ENCODE measurements around the gene HYAL3.
"Not testable (repeated sequence)": the region's sequence is repeated elsewhere in the genome, so short reads cannot be mapped to it uniquely, and the experiment has no call there.

HYAL3 gene

GRCh38 chr3:50258029-50258680 lies 41.0 kb downstream of the HYAL3 start:
- no peak for DNase-seq (ENCODE audit: low read depth)

- no peak for DNase-seq (ENCODE audit: low read depth)
Observed at GRCh38 chr3:50256978-50257890, 42.0 kb downstream of the HYAL3 start.

- no peak for DNase-seq (ENCODE audit: low read depth)
Observed at GRCh38 chr3:50255251-50255615, 44.0 kb downstream of the HYAL3 start.

- no peak for DNase-seq (ENCODE audit: low read depth)
Observed at GRCh38 chr3:50254577-50255250, 44.5 kb downstream of the HYAL3 start.

- no peak for DNase-seq (ENCODE audit: low read depth)
Observed at GRCh38 chr3:50251220-50251619, 48.0 kb downstream of the HYAL3 start.

GRCh38 chr3:50250514-50250913 lies 48.7 kb downstream of the HYAL3 start:
- no peak for DNase-seq (ENCODE audit: low read depth)

- DNase-seq (ENCODE audit: low read depth), result no peak
Observed at GRCh38 chr3:50249457-50249856, 49.7 kb downstream of the HYAL3 start.

- DNase-seq (ENCODE audit: low read depth), result no peak
Observed at GRCh38 chr3:50248387-50248786, 50.8 kb downstream of the HYAL3 start.

- peak; percentile 67 for DNase-seq (ENCODE audit: low read depth)
Observed at GRCh38 chr3:50246517-50246954, 52.7 kb downstream of the HYAL3 start.

GRCh38 chr3:50245831-50246516 lies 53.2 kb downstream of the HYAL3 start:
- peak; percentile 96 for DNase-seq (ENCODE audit: low read depth)

- no peak for DNase-seq (ENCODE audit: low read depth)
Observed at GRCh38 chr3:50245251-50245745, 53.9 kb downstream of the HYAL3 start.

- not testable (repeated sequence) for DNase-seq (ENCODE audit: low read depth)
Observed at GRCh38 chr3:50244813-50245212, 54.4 kb downstream of the HYAL3 start.

GRCh38 chr3:50243543-50243895 lies 55.7 kb downstream of the HYAL3 start:
- no peak for DNase-seq (ENCODE audit: low read depth)

GRCh38 chr3:50242851-50243542 lies 56.2 kb downstream of the HYAL3 start:
- DNase-seq (ENCODE audit: low read depth), result no peak

Data from stimulated activated CD8-positive, alpha-beta memory T cell treated with anti-CD3 and anti-CD28 coated beads, Interleukin-7, amount 100 ng/mL, for 24 hours (primary cell).